Measurements from ENCODE around the gene SLC27A5. TPM values are rescaled to one million over a fixed set of nuclear protein-coding genes. Genes with fewer than 3 reads are reported as not detected.
"Not testable (repeated sequence)": the region's sequence is repeated elsewhere in the genome, so short reads cannot be mapped to it uniquely, and the experiment has no call there.

The SLC27A5 gene
- total RNA-seq, 2 experiments from 2014 or later: 13.7 to 15.4 TPM

DNA sequence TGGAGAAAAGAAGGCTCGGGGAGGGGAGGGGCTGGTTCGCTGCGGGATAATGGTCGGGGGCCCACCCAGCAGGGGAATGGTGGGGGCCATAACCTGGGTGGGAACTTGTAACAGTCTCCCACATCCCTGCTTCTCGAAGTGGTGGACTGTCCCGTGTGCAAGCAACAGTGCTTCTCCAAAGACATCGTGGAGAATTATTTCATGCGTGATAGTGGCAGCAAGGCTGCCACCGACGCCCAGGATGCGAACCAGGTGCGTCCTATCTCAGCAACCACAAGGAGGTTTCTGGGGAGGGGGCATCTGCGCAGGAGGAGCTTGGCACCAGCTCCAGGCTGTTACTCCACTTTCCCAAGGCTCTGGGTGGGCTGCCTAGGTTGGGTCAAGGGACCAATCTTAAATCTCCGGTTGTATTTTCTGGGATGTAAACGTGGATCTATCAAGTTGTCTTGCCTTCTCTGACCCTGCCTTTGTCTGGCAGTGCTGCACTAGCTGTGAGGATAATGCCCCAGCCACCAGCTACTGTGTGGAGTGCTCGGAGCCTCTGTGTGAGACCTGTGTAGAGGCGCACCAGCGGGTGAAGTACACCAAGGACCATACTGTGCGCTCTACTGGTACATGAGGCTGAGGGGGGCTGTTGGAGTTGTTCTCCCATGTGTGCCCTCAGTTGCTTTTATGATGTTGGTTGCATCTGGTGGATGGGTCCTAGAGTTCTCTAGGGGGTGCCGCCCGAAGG, 33.7 kb upstream of the SLC27A5 start:
- H3K36me3 Mint-ChIP-seq: peaks cover 29% of the 10 kb centered on the region
- peaks cover 10% of the 10 kb centered on the region for H3K27me3 Mint-ChIP-seq
- ATAC-seq (ENCODE audit: low read depth) (no peak), DNase-seq (no peak)
- H3K4me1 Mint-ChIP-seq: peaks cover 31% of the 10 kb centered on the region
- H3K4me3 Mint-ChIP-seq: peak overlapping the region; percentile 98
- no peaks in the 10 kb centered on the region for H3K9me3 Mint-ChIP-seq
- H3K27ac Mint-ChIP-seq: peak overlapping the region; percentile 90
- POLR2A ChIA-PET: interaction anchor here (0.7 to 4.1 kb wide), 8 partner anchors 9 to 182 kb away, joined by 3 to 72 read pairs (median 8); partner anchors contain the start of genes CHMP2A, MZF1, UBE2M and ZBTB45

DNA sequence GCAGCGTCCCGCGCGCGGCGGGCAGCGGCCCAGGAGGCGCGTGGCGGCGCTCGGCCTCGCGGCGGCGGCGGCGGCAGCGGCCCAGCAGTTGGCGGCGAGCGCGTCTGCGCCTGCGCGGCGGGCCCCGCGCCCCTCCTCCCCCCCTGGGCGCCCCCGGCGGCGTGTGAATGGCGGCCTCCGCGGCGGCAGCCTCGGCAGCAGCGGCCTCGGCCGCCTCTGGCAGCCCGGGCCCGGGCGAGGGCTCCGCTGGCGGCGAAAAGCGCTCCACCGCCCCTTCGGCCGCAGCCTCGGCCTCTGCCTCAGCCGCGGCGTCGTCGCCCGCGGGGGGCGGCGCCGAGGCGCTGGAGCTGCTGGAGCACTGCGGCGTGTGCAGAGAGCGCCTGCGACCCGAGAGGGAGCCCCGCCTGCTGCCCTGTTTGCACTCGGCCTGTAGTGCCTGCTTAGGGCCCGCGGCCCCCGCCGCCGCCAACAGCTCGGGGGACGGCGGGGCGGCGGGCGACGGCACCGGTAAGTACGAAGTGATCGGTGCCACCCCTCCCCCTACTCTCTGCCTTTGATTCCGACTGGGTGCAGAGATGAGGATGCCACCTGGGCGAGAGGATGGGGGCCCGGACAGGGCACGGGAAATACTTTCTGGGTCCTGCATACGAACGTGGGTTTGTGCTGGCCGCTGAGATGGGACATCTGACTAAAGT, 32.9 kb upstream of the SLC27A5 start:
- POLR2A ChIA-PET: interaction anchor here (0.6 to 4.1 kb wide), 15 partner anchors 9 to 181 kb away, joined by 3 to 72 read pairs (median 4); partner anchors contain the start of genes CHMP2A, MZF1, UBE2M and ZBTB45
- H3K27me3 Mint-ChIP-seq: peaks cover 14% of the 10 kb centered on the region
- peaks cover 27% of the 10 kb centered on the region for H3K36me3 Mint-ChIP-seq
- DNase-seq: peak; percentile 91
- no peaks in the 10 kb centered on the region for H3K9me3 Mint-ChIP-seq
- peak; percentile 43 for ATAC-seq (ENCODE audit: low read depth)
- H3K27ac Mint-ChIP-seq: peak overlapping the region; percentile 90
- H3K4me1 Mint-ChIP-seq: peaks cover 28% of the 10 kb centered on the region
- peak overlapping the region; percentile 98 for H3K4me3 Mint-ChIP-seq

DNA sequence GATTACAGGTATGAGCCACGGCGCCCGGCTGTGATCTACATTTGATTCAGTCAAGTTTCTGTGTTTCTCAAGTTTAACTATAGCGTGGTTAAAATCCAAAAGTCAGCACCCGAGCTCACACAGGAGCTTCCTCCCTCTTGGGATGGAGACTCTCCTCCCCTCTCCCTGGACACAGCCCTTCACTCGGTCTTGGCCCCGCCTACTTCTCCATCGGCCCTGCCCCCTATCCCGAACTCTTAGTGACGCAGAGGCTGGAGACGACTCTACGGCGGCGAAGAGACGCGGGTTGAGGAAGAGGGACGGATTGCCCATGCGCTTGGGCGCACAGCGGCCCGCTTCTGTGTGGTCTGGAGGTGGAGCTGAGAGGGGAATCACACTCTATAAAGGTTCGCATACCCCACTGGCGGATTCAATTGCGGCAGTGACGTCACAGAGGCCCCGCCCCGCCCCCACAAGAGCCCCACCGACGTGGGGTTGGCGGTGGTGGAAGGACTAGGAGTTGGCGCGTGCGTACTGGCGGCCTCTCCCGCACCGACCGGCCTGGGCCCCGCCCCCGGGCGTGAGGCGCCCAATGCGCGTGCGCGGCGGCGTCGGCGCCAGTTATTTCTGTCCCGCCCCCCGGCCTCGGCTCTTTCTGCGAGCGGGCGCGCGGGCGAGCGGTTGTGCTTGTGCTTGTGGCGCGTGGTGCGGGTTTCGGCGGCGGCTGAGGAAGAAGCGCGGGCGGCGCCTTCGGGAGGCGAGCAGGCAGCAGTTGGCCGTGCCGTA, 32.2 kb upstream of the SLC27A5 start, which contains the start of gene TRIM28:
TSS of gene TRIM28 (plus strand) at position 239 of the 765 bp plus-strand sequence. CDS start 694 bp downstream, outside the sequence.
- Mint-ChIP-seq H3K4me1 (peaks cover 28% of the 10 kb centered on the region), H3K4me3 (peak within 1 kb of the TSS; percentile 98), H3K27me3 (peaks cover 20% of the 10 kb centered on the region), H3K27ac (peak within 1 kb of the TSS; percentile 98), H3K36me3 (peaks cover 27% of the 10 kb centered on the region), H3K9me3 (no peaks in the 10 kb centered on the region)
- DNase-seq: peak; percentile 100
- ATAC-seq (ENCODE audit: low read depth): peak; percentile 96
- POLR2A ChIA-PET: interaction anchor here (0.6 to 4.1 kb wide), 16 partner anchors 10 to 170 kb away, joined by 3 to 72 read pairs (median 4); partner anchors contain the start of genes CHMP2A, MZF1, UBE2M and ZBTB45

DNA sequence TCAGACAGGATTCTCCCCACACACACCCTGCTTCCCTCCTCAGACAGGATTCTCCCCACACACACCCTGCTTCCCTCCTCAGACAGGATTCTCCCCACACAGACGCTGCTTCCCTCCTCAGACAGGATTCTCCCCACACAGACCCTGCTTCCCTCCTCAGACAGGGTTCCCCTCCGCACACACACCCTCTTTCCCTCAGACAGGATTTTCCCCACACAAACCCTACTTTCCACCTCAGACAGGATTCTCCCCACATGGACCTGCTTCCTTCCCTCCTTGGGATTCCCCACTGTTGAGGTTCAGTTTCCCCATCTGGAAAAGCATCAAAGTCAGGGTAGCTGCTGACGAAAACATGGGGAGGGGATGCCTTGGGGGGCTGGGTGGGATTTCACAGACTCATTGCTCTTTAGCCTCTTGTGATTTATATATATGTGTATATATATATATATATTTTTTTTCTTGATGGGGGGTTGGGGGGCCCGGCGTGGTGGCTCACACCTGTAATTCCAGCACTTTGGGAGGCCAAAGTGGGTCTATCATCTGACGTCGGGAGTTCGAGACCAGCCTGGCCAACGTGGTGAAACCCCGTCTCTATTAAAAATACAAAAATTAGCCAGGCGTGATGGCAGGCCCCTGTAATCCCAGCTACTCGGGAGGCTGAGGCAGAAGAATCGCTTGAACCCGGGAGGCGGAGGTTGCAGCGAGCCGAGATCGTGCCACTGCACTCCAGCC, 31.0 kb upstream of the SLC27A5 start:
- H3K27ac Mint-ChIP-seq: peak overlapping the region; percentile 52
- H3K27me3 Mint-ChIP-seq: peaks cover 23% of the 10 kb centered on the region
- H3K4me3 Mint-ChIP-seq: peak overlapping the region; percentile 25
- not testable (repeated sequence) for H3K9me3 Mint-ChIP-seq; ATAC-seq (ENCODE audit: low read depth); DNase-seq
- POLR2A ChIA-PET: interaction anchor here (0.6 to 4.1 kb wide), 5 partner anchors 11 to 44 kb away, joined by 3 to 72 read pairs (median 28); partner anchors contain the start of genes CHMP2A, UBE2M and ZBTB45
- peaks cover 29% of the 10 kb centered on the region for H3K4me1 Mint-ChIP-seq
- H3K36me3 Mint-ChIP-seq: peaks cover 21% of the 10 kb centered on the region

DNA sequence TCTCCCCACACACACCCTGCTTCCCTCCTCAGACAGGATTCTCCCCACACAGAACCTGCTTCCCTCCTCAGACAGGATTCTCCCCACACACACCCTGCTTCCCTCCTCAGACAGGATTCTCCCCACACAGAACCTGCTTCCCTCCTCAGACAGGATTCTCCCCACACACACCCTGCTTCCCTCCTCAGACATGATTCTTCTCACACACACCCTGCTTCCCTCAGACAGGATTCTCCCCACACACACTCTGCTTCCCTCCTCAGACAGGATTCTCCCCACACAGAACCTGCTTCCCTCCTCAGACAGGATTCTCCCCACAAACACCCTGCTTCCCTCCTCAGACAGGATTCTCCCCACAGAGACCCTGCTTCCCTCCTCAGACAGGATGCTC, 27.4 kb upstream of the SLC27A5 start:
- not testable (repeated sequence) for H3K4me3 Mint-ChIP-seq; H3K9me3 Mint-ChIP-seq; H3K36me3 Mint-ChIP-seq; DNase-seq; ATAC-seq (ENCODE audit: low read depth)
- Mint-ChIP-seq H3K4me1 (peaks cover 15% of the 10 kb centered on the region), H3K27me3 (peaks cover 23% of the 10 kb centered on the region), H3K27ac (peak overlapping the region; percentile 87)
- POLR2A ChIA-PET: interaction anchor here (1.4 to 1.5 kb wide), 2 partner anchors 19 to 23 kb away, joined by 6 to 9 read pairs; partner anchors contain the start of gene ZBTB45

DNA sequence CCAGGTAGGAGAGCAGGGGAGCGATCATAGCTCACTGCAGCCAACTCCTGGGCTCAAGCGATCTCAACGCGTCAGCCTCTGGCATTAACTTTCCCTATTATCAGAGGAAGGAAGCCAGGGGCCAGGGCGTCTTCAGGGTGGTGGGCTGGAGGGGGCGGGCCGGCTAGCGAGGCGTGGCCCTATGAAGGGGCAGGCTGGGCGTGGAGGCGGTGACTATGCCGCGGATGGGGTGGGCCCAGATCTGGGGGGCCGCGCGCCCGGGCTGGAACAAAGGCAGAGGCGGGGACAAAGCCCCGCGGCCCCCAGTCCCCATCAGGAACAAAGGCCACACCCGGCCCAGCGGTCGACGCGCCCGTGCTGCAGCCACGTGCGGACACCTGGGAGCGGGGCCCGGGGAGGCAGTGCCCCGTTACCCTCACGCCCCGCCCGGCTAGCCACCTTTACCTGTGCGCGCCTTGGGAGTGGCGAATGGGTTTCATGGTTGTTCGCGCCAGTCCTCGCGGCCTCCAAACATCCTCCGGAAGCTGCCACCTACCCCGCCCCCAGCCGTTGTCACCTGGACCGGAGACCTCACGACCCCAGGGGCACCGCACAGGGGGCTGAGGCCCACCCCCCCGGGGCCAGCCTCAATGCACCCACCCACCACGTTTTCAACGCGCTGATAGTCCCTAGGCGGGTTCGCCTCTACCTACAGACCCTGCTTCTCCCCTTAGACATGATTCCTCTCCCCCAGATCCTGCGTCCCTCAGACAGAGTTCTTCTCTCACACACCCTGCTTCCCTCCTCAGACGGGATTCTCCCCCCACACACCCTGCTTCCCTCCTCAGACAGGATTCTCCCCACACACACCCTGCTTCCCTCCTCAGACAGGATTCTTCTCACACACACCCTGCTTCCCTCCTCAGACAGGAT, 26.7 kb upstream of the SLC27A5 start:
- H3K27me3 Mint-ChIP-seq: peaks cover 21% of the 10 kb centered on the region
- ATAC-seq (ENCODE audit: low read depth) (peak; percentile 85), DNase-seq (peak; percentile 73)
- no peaks in the 10 kb centered on the region for H3K9me3 Mint-ChIP-seq
- POLR2A ChIA-PET: interaction anchor here (1.0 to 1.5 kb wide), 3 partner anchors 19 to 37 kb away, joined by 3 to 9 read pairs (median 6); partner anchors contain the start of gene ZBTB45
- H3K27ac Mint-ChIP-seq: peak overlapping the region; percentile 87
- H3K4me1 Mint-ChIP-seq: peaks cover 10% of the 10 kb centered on the region
- peak overlapping the region; percentile 81 for H3K4me3 Mint-ChIP-seq
- H3K36me3 Mint-ChIP-seq: no peaks in the 10 kb centered on the region

DNA sequence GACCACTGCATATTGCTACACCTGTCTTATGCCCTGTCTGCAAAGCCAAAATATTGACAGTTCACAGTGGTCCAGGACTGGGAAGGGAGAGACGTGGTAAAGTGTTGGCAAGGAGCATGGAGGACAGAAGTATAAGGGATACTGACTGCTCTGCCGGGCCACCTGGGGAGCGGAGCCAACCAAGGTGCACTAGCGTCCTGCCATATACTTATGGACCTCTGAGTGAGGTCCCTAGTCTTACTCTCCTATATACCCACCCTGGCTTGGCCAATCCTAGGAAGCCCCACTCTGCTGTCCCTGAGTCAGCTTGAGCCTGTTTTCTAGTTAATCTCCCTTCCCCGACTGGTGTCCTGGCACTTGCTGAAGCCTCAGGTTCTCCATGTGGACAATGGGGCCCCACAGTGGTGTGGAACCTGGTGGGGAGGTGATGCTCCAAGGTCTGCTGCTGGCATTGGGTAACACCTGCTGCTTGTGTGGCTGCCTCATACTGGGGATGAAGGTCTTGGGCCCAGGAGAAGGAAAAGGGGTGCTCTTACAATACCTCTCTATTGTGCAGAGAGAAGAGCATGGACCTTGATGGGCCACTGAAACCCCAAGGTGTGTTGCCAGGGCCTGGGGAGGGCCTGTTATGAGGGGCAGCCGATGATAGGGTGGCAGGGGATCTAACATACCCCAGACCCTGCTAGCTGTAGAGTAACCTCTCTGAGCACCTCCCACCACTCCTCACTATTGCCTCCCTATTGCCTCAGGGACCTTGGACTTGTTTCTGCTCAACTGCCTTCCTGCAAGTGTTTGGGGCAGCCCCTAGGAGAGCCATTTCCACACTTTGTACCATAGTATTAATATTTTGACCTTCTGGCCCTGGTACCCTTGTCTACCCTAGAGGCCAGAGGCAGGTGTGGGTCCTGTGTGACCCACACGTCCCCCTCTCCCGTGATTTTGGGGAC, 25.3 kb upstream of the SLC27A5 start:
- H3K36me3 Mint-ChIP-seq: no peaks in the 10 kb centered on the region

DNA sequence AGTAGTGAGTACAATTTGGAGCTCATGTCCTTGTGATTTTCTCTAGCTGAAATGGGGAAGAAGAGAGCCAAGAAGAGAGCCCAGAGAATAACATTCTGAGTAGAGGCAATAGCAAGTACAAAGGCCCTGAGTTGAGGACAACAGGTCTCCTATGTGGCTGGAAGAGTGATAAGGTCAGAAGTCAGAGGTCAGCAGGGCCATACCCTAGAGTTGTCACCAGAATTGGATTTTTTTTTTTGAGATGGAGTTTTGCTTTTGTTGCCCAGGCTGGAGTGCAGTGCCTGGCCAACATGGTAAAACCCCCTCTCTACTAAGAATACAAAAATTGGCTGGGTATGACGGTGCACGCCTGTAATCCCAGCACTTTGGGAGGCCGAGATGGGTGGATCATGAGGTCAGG, 24.1 kb upstream of the SLC27A5 start:
- H3K4me1 Mint-ChIP-seq: peaks cover 6% of the 10 kb centered on the region
- H3K27me3 Mint-ChIP-seq: peaks cover 17% of the 10 kb centered on the region
- no peak overlapping the region for H3K27ac Mint-ChIP-seq
- ATAC-seq (ENCODE audit: low read depth) (no peak), DNase-seq (no peak)
- no peak overlapping the region for H3K4me3 Mint-ChIP-seq
- no peaks in the 10 kb centered on the region for H3K9me3 Mint-ChIP-seq
- POLR2A ChIA-PET: interaction anchor here (1.6 kb wide), 1 partner anchor 16 kb away, joined by 9 read pairs; the partner anchor contains the start of gene ZBTB45
- H3K36me3 Mint-ChIP-seq: no peaks in the 10 kb centered on the region

More for the DNA sequence above, 25.3 kb upstream of the SLC27A5 start:
- Mint-ChIP-seq H3K9me3 (no peaks in the 10 kb centered on the region), H3K27ac (no peak overlapping the region), H3K27me3 (peaks cover 17% of the 10 kb centered on the region), H3K4me1 (peaks cover 6% of the 10 kb centered on the region), H3K4me3 (peak overlapping the region; percentile 17)
- no peak for ATAC-seq (ENCODE audit: low read depth)
- POLR2A ChIA-PET: interaction anchor here (1.0 to 1.5 kb wide), 2 partner anchors 26 to 39 kb away, joined by 3 to 6 read pairs; no protein-coding TSS in a partner anchor
- no peak for DNase-seq

DNA sequence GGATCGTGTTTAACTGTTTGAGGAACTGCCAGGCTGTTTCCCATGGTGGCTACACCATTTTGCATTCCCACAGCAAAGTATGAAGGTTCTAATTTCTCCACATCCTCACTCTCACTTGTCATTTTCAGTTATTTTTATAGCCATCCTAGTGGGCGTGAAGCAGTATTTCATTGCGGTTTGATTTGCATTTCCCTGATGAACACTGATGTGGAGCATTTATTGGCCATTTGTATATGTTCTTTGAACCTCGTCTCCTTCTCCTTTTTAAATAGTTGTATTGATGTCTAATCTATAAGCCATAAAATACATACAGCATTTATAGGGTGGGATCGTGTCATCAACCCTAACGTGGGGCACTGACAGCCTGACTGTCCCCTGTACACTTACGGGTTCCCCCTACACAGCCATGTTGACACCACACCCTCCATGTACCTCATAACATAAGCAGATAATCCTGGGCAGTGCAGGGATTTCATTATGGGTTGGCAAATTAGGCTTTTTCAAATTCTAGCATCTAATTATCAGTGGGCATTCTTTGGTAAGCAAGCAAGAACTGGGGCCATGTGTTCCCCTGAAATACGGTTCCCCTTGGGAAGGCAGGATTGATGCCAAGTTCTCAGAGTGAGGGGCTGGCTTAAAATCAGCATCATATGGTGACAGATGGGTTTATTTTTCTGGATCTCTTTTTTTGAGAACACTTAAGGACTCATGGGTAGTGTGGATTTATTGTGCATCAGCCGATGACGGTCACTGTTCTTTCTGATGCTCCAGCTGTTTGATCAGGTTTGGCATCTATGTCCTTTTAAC, 19.4 kb upstream of the SLC27A5 start:
- DNase-seq (no peak), ATAC-seq (ENCODE audit: low read depth) (no peak)
- H3K36me3 Mint-ChIP-seq: no peaks in the 10 kb centered on the region
- H3K4me3 Mint-ChIP-seq: no peak overlapping the region
- POLR2A ChIA-PET: interaction anchor here (1.8 kb wide), 1 partner anchor 11 kb away, joined by 7 read pairs; the partner anchor contains the start of gene ZBTB45
- no peaks in the 10 kb centered on the region for H3K4me1 Mint-ChIP-seq
- H3K9me3 Mint-ChIP-seq: no peaks in the 10 kb centered on the region
- H3K27me3 Mint-ChIP-seq: peaks cover 2% of the 10 kb centered on the region
- no peak overlapping the region for H3K27ac Mint-ChIP-seq

DNA sequence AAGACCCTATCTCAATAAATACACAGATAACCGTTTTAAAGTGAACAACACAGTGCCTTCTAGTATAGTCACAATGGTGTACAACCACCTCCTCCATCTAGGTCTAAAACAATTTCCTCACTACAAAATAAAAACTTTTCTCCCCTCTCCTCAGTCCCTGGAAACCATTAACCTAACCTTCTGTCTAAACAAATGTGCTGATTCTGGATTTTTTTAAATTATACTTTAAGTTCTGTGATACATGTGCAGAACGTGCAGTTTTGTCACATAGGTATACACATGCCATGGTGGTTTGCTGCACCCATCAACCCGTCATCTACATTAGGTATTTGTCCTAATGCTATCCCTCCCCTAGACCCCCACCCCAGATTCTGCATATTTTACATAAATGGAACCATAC, 17.6 kb upstream of the SLC27A5 start:
- POLR2A ChIA-PET: no interaction called here
- ATAC-seq (ENCODE audit: low read depth) (no peak), DNase-seq (no peak)
- H3K9me3 Mint-ChIP-seq: no peaks in the 10 kb centered on the region
- H3K27ac Mint-ChIP-seq: no peak overlapping the region
- peaks cover 2% of the 10 kb centered on the region for H3K27me3 Mint-ChIP-seq
- no peaks in the 10 kb centered on the region for H3K36me3 Mint-ChIP-seq
- no peaks in the 10 kb centered on the region for H3K4me1 Mint-ChIP-seq
- no peak overlapping the region for H3K4me3 Mint-ChIP-seq
